ENCODE results near the gene CCDC192.

The CCDC192 gene

DNA sequence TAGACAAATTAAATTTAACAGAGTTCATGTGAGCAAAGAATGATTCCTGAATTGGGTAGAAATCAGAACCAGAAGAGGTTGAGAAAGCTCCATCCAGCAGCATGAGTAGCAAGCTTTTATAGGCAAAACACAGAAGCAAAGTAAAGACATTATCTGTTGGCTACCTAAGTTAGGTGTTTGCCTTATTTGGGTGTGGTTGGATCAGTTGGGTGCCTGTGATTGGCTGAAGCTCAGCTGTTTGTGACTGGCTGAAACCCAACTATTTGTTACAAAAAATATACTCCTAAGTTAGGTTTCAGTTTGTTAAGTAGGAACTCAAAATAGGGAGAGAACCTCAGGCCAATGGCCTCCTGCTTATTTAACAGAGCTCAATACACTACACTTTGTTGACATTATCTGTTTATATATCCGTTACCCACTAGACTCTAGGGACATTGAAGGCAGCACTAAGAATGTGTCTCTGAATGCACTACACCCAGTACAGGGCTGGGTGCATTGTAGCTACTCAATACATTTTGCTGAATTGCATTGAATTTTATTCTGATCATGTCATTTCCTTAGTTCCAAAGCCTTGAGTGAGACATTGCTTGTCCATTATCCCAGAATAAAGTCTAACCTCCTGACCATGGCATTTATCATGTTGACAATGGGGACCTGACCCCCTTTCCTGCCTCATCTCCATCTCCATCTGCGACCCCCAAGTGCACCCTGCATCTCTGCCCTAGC is 98.7 kb downstream of the CCDC192 start:
- H3K4me3 ChIP-seq (ENCODE audit: low read length): no peak overlapping the region
- no peak overlapping the region for H3K27ac ChIP-seq (ENCODE audit: low read length)
- peaks cover 10% of the 10 kb centered on the region for H3K4me1 ChIP-seq (ENCODE audit: control insufficient read depth, low read depth, low read length)
- H3K9ac ChIP-seq (ENCODE audit: low read length): no peak overlapping the region
- no peaks in the 10 kb centered on the region for H3K36me3 ChIP-seq (ENCODE audit: control insufficient read depth, low read depth, low read length)
- H3K9me3 ChIP-seq (ENCODE audit: control insufficient read depth, low read depth, low read length): no peaks in the 10 kb centered on the region
- no peaks in the 10 kb centered on the region for H3K27me3 ChIP-seq (ENCODE audit: control insufficient read depth, insufficient read depth, low read length)

DNA sequence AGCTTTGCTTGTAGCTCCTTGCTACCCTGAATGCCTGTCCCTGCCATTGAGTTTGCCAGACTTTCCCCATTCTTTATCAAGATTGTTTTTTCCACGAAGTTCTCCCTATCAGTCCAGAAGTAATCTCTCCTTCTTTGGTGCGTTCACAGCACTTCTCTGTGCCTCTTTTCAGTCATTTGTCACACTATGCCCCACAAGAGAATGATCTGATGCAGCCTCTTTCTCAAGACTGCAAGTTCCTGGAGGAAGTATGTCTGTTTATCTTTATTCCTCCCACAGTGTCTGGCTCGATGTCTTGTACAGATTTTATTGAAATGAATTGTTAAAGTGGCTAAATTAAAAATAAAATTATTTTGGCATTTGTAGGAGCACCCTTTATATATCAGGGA is 99.3 kb downstream of the CCDC192 start:
- H3K4me1 ChIP-seq (ENCODE audit: control insufficient read depth, low read depth, low read length): peaks cover 10% of the 10 kb centered on the region
- no peak overlapping the region for H3K9ac ChIP-seq (ENCODE audit: low read length)
- no peaks in the 10 kb centered on the region for H3K9me3 ChIP-seq (ENCODE audit: control insufficient read depth, low read depth, low read length)
- no peaks in the 10 kb centered on the region for H3K27me3 ChIP-seq (ENCODE audit: control insufficient read depth, insufficient read depth, low read length)
- H3K36me3 ChIP-seq (ENCODE audit: control insufficient read depth, low read depth, low read length): no peaks in the 10 kb centered on the region
- H3K27ac ChIP-seq (ENCODE audit: low read length): no peak overlapping the region
- no peak overlapping the region for H3K4me3 ChIP-seq (ENCODE audit: low read length)

GRCh38 chr5:127804886-127805426 is 101.8 kb downstream of the CCDC192 start:
- no peaks in the 10 kb centered on the region for H3K9me3 ChIP-seq (ENCODE audit: control insufficient read depth, low read depth, low read length)
- no peak overlapping the region for H3K4me3 ChIP-seq (ENCODE audit: low read length)
- H3K27ac ChIP-seq (ENCODE audit: low read length): no peak overlapping the region
- H3K27me3 ChIP-seq (ENCODE audit: control insufficient read depth, insufficient read depth, low read length): no peaks in the 10 kb centered on the region
- H3K9ac ChIP-seq (ENCODE audit: low read length): no peak overlapping the region
- H3K36me3 ChIP-seq (ENCODE audit: control insufficient read depth, low read depth, low read length): no peaks in the 10 kb centered on the region
- peaks cover 7% of the 10 kb centered on the region for H3K4me1 ChIP-seq (ENCODE audit: control insufficient read depth, low read depth, low read length)

GRCh38 chr5:127805448-127805847 is 102.3 kb downstream of the CCDC192 start:
- Histone ChIP-seq H3K4me1 (ENCODE audit: control insufficient read depth, low read depth, low read length) (peaks cover 12% of the 10 kb centered on the region), H3K9me3 (ENCODE audit: control insufficient read depth, low read depth, low read length) (no peaks in the 10 kb centered on the region), H3K4me3 (ENCODE audit: low read length) (no peak overlapping the region), H3K9ac (ENCODE audit: low read length) (no peak overlapping the region), H3K36me3 (ENCODE audit: control insufficient read depth, low read depth, low read length) (no peaks in the 10 kb centered on the region), H3K27ac (ENCODE audit: low read length) (no peak overlapping the region), H3K27me3 (ENCODE audit: control insufficient read depth, insufficient read depth, low read length) (no peaks in the 10 kb centered on the region)

GRCh38 chr5:127806776-127807175 is 103.6 kb downstream of the CCDC192 start:
- Histone ChIP-seq H3K9me3 (ENCODE audit: control insufficient read depth, low read depth, low read length) (no peaks in the 10 kb centered on the region), H3K9ac (ENCODE audit: low read length) (no peak overlapping the region), H3K27me3 (ENCODE audit: control insufficient read depth, insufficient read depth, low read length) (no peaks in the 10 kb centered on the region), H3K4me3 (ENCODE audit: low read length) (no peak overlapping the region), H3K36me3 (ENCODE audit: control insufficient read depth, low read depth, low read length) (no peaks in the 10 kb centered on the region), H3K4me1 (ENCODE audit: control insufficient read depth, low read depth, low read length) (peaks cover 15% of the 10 kb centered on the region), H3K27ac (ENCODE audit: low read length) (no peak overlapping the region)

DNA sequence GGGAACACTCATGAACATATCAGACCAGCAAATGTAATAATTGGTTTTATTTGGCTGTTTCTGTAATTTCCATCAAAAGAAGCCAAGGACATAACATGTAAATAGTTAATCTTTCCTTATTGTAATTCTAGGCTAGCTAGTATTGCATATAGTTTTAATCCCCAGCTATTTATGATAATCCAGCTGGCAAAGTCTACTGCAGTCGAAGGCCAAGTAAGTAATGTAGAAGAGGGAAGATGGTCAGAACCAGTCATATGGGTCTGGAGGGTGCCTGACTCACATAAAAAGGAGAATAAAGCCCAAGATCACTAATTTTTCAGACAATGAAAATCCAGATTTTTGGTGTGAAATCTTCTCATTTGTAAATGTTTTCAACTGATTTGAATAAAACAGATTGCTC is 106.3 kb downstream of the CCDC192 start:
- Histone ChIP-seq H3K9ac (ENCODE audit: low read length) (no peak overlapping the region), H3K27ac (ENCODE audit: low read length) (no peak overlapping the region), H3K27me3 (ENCODE audit: control insufficient read depth, insufficient read depth, low read length) (no peaks in the 10 kb centered on the region), H3K36me3 (ENCODE audit: control insufficient read depth, low read depth, low read length) (no peaks in the 10 kb centered on the region), H3K4me1 (ENCODE audit: control insufficient read depth, low read depth, low read length) (peaks cover 27% of the 10 kb centered on the region), H3K4me3 (ENCODE audit: low read length) (no peak overlapping the region), H3K9me3 (ENCODE audit: control insufficient read depth, low read depth, low read length) (no peaks in the 10 kb centered on the region)

DNA sequence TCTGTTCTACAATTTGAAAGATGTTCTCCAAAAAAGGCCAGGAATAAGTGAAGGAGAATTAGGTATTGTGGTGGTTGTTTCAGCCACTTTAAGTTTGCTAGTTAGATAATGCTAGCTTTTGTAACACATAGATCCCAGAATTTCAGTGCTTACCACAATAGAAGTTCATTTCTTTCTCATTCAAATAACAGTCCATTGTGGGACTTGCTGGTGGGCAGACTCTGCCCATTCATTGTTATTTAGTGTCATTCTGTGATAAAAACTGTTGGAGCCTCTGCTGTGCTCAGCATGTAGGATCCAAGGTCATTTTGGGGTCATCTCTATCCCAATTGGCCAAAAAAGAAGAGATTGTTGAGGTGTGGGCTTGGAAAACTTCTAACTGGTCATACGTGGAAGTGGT is 106.8 kb downstream of the CCDC192 start:
- Histone ChIP-seq H3K27me3 (ENCODE audit: control insufficient read depth, insufficient read depth, low read length) (no peaks in the 10 kb centered on the region), H3K9ac (ENCODE audit: low read length) (no peak overlapping the region), H3K9me3 (ENCODE audit: control insufficient read depth, low read depth, low read length) (no peaks in the 10 kb centered on the region), H3K27ac (ENCODE audit: low read length) (no peak overlapping the region), H3K4me1 (ENCODE audit: control insufficient read depth, low read depth, low read length) (peaks cover 27% of the 10 kb centered on the region), H3K4me3 (ENCODE audit: low read length) (no peak overlapping the region), H3K36me3 (ENCODE audit: control insufficient read depth, low read depth, low read length) (no peaks in the 10 kb centered on the region)

DNA sequence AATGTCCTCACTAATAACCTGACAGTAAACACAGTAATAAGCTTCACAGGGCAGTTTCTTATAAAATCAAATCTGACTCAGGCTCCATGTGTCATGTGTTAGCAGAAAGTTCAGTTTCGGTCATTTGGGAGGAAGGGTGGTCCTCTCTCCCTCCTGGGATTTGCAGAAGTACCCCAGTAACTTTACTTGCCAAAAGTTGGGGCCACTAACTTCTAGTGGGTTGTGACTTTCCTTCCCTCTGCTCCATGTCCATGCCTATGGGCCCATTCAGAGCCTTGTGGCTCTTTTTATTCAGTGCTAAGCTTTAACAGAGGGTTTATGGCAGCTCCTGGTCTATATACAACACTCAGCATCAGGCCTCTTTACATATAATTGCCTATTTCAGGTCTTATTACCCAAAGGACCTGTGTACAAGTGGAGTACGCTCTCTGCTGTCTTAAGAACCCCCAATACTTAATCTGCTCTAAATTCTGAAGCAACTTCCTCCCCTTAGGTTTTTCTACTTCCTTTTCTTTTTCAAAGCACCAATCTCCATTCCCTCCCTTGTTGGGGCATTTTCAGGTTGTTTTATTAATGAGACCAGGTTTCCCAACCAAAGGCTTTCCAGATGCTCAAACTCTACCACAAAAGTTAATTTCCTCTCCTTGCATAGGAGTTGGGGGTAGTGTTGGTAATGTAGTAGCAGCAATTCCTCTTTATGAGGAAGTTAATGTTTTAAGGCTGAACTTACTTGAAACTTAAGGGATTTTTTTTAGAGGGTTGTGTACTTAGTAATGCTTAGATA is 107.7 kb downstream of the CCDC192 start:
- H3K27ac ChIP-seq (ENCODE audit: low read length): no peak overlapping the region
- no peaks in the 10 kb centered on the region for H3K36me3 ChIP-seq (ENCODE audit: control insufficient read depth, low read depth, low read length)
- no peak overlapping the region for H3K4me3 ChIP-seq (ENCODE audit: low read length)
- H3K9ac ChIP-seq (ENCODE audit: low read length): no peak overlapping the region
- H3K27me3 ChIP-seq (ENCODE audit: control insufficient read depth, insufficient read depth, low read length): no peaks in the 10 kb centered on the region
- H3K9me3 ChIP-seq (ENCODE audit: control insufficient read depth, low read depth, low read length): no peaks in the 10 kb centered on the region
- H3K4me1 ChIP-seq (ENCODE audit: control insufficient read depth, low read depth, low read length): peaks cover 27% of the 10 kb centered on the region

DNA sequence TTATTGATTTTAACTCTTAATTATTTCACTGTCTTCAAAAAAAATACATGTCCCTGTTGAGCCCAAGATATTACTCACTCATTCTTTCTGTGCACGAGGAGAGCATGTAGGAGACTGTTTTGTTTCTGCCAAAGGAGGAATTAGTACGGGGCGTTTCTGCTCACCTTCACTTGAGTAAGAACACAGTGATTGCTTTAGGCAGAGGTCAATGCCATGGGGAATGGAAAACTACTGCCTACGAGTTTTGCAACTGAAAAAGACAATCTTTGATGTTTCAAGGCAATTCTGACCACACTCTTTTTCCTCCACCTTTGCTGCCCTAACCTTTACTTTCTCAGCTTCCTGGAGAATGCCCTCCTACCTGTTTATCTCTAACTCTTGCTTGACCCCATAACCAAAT is 109.4 kb downstream of the CCDC192 start:
- no peak overlapping the region for H3K4me3 ChIP-seq (ENCODE audit: low read length)
- no peak overlapping the region for H3K9ac ChIP-seq (ENCODE audit: low read length)
- no peaks in the 10 kb centered on the region for H3K27me3 ChIP-seq (ENCODE audit: control insufficient read depth, insufficient read depth, low read length)
- no peaks in the 10 kb centered on the region for H3K9me3 ChIP-seq (ENCODE audit: control insufficient read depth, low read depth, low read length)
- H3K4me1 ChIP-seq (ENCODE audit: control insufficient read depth, low read depth, low read length): peaks cover 27% of the 10 kb centered on the region
- H3K27ac ChIP-seq (ENCODE audit: low read length): no peak overlapping the region
- H3K36me3 ChIP-seq (ENCODE audit: control insufficient read depth, low read depth, low read length): no peaks in the 10 kb centered on the region

DNA sequence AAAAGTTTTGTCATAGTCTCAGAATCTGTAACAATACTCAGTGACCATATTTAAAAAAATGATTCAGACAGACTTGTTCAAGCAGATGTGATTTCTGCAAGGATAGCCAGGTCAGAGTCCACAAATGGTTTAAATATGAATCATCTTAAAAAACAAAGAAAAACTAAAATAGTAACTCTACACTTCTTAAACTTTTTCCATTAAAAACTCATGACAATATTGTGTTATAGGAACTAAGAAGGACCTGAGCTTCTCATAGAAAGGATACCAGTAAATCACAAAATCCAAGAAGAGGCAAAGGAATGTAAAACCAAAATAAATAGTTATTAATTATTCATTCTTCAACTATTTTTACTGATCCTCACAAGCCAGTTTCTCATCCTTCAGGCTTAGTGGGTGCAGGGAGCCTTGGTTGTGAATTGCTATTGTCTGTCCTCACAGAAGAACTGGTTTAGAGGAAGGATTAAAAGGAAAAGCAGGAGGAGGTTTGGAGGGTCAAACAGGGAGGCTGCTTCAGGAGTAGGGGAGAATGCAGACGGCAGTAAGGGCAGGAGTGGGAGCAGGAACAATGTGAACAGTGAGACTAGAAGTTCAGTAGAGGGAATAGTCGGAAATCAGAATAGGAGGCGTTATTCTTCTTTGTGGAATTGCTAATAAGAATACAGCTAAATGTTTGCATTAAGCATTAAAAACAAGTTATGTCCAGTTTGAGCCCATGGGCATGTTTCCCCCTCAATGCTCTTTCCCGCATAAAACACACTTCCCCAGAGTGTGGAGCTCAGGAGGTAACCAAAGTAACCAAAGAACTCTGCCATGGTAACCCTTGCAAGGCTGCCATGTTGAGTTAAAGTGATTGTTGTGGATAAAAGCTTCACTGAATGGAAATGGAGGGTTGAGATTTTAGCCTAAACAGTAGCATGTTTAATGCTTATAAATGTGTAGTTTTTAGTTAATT is 110.7 kb downstream of the CCDC192 start:
- H3K4me3 ChIP-seq (ENCODE audit: low read length): no peak overlapping the region

DNA sequence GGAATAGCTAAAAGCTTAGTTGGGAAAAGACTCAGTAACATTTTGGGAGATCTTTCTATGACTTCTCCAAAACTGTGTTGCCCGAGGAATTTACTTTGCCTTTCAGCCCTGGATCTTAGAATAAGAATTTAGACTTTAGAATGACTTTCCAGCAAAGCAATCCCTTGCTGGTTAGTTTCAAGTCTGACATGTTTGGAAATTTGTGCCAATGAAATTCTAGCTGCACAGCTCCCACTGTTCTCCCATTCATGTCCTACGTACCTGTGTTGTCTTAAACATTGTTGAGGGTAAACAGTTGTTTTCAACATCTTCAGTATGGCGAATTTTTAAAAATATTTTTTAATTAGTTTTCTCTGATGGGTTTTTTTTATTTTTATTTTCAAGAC is 111.4 kb downstream of the CCDC192 start:
- Histone ChIP-seq H3K27me3 (ENCODE audit: control insufficient read depth, insufficient read depth, low read length) (no peaks in the 10 kb centered on the region), H3K4me3 (ENCODE audit: low read length) (no peak overlapping the region), H3K4me1 (ENCODE audit: control insufficient read depth, low read depth, low read length) (peaks cover 24% of the 10 kb centered on the region), H3K9me3 (ENCODE audit: control insufficient read depth, low read depth, low read length) (no peaks in the 10 kb centered on the region), H3K9ac (ENCODE audit: low read length) (no peak overlapping the region), H3K36me3 (ENCODE audit: control insufficient read depth, low read depth, low read length) (no peaks in the 10 kb centered on the region), H3K27ac (ENCODE audit: low read length) (no peak overlapping the region)

More for the DNA sequence above, 110.7 kb downstream of the CCDC192 start:
- no peaks in the 10 kb centered on the region for H3K36me3 ChIP-seq (ENCODE audit: control insufficient read depth, low read depth, low read length)
- H3K9me3 ChIP-seq (ENCODE audit: control insufficient read depth, low read depth, low read length): no peaks in the 10 kb centered on the region
- peaks cover 27% of the 10 kb centered on the region for H3K4me1 ChIP-seq (ENCODE audit: control insufficient read depth, low read depth, low read length)
- H3K27ac ChIP-seq (ENCODE audit: low read length): no peak overlapping the region
- H3K27me3 ChIP-seq (ENCODE audit: control insufficient read depth, insufficient read depth, low read length): no peaks in the 10 kb centered on the region
- no peak overlapping the region for H3K9ac ChIP-seq (ENCODE audit: low read length)
